WTC11 (cell line): ENCODE measurements around the gene LDAH. TPM values are rescaled to one million over a fixed set of nuclear protein-coding genes. Genes with fewer than 3 reads are reported as not detected.

ENCODE experiments used
- ATAC-seq: fragments of 200-7000 bp; cut with Tn5 transposase; 2 replicates; pipeline ENCODE4 v1.10.0; 2021; ENCODE audit warnings: mild to moderate bottlenecking, moderate library complexity
- CTCF ChIA-PET: fragments of 300-600 bp; sonication (Branson Sonifier 250); formaldehyde crosslinking; loops from one replicate; lab custom pipeline; 2021; ENCODE audit warnings: antibody characterized with exemption; lab: Charles Lee
- POLR2A ChIA-PET: fragments of 350-600 bp; sonication (Branson Sonifier 250); formaldehyde crosslinking; loops from one replicate; lab custom pipeline; 2021; ENCODE audit warnings: antibody characterized with exemption; lab: Charles Lee
- DNase-seq: peaks from one replicate; pipeline ENCODE4 v3.0.0; 2021; ENCODE audit warnings: low spot score
- H3K27ac Mint-ChIP-seq: 2 replicates; pipeline ENCODE4 v1.8.0; 2021; ENCODE audit warnings: mixed read lengths
- H3K27me3 Mint-ChIP-seq: 2 replicates; pipeline ENCODE4 v1.8.0; 2021; ENCODE audit warnings: low read depth, mild to moderate bottlenecking, moderate library complexity, mixed read lengths
- H3K36me3 Mint-ChIP-seq: 2 replicates; pipeline ENCODE4 v1.8.0; 2021; ENCODE audit warnings: mixed read lengths
- H3K4me1 Mint-ChIP-seq: 2 replicates; pipeline ENCODE4 v1.8.0; 2022; ENCODE audit warnings: mixed read lengths
- H3K4me3 Mint-ChIP-seq: 2 replicates; pipeline ENCODE4 v1.8.0; 2021; ENCODE audit warnings: mild to moderate bottlenecking, moderate library complexity, mixed read lengths
- H3K9me3 Mint-ChIP-seq: 2 replicates; pipeline ENCODE4 v1.8.0; 2021; ENCODE audit warnings: mixed read lengths
- E2F1 ChIP-seq: sonication (generic); formaldehyde crosslinking; IDR thresholded peaks from 2 replicates; pipeline ENCODE4 v1.8.0; 2022; ENCODE audit warnings: mild to moderate bottlenecking, missing genetic modification reagents
- ELF4 ChIP-seq: sonication (generic); formaldehyde crosslinking; IDR thresholded peaks from 2 replicates; pipeline ENCODE4 v1.8.1; 2022; ENCODE audit warnings: low read depth, mild to moderate bottlenecking, moderate library complexity, missing genetic modification reagents
- EMX1 ChIP-seq: fragments of 250-450 bp; sonication (Bioruptor Pico); IDR thresholded peaks from 2 replicates; pipeline ENCODE4 v1.8.0; 2021; ENCODE audit warnings: mild to moderate bottlenecking
- FOXJ3 ChIP-seq: sonication (generic); formaldehyde crosslinking; IDR thresholded peaks from 2 replicates; pipeline ENCODE4 v1.9.0; 2021; ENCODE audit warnings: missing genetic modification reagents, mild to moderate bottlenecking, borderline replicate concordance
- FOXP1 ChIP-seq: sonication (generic); formaldehyde crosslinking; IDR thresholded peaks from 2 replicates; pipeline ENCODE4 v1.8.0; 2022; ENCODE audit warnings: missing genetic modification reagents, mild to moderate bottlenecking, moderate library complexity, borderline replicate concordance
- FOXP4 ChIP-seq: sonication (generic); formaldehyde crosslinking; IDR thresholded peaks from 2 replicates; pipeline ENCODE4 v1.8.0; 2022; ENCODE audit warnings: mild to moderate bottlenecking, missing genetic modification reagents
- GRHL2 ChIP-seq: fragments of 250-450 bp; sonication (Bioruptor Pico); IDR thresholded peaks from 2 replicates; pipeline ENCODE4 v1.8.0; 2022; ENCODE audit warnings: mild to moderate bottlenecking, moderate library complexity; ENCODE audit not compliant: insufficient replicate concordance, severe bottlenecking
- HMGA2 ChIP-seq: fragments of 250-450 bp; sonication (Bioruptor Pico); IDR thresholded peaks from 2 replicates; pipeline ENCODE4 v1.4.0; 2021; ENCODE audit warnings: mild to moderate bottlenecking, moderate library complexity
- MYBL2 ChIP-seq: sonication (generic); formaldehyde crosslinking; IDR thresholded peaks from 2 replicates; pipeline ENCODE4 v1.8.1; 2023; ENCODE audit warnings: mild to moderate bottlenecking, moderate library complexity, missing genetic modification reagents
- NFATC4 ChIP-seq: fragments of 250-450 bp; sonication (Bioruptor Pico); IDR thresholded peaks from 2 replicates; pipeline ENCODE4 v1.9.0; 2021; ENCODE audit warnings: mild to moderate bottlenecking
- NFYB ChIP-seq: sonication (generic); formaldehyde crosslinking; conservative IDR thresholded peaks from 2 replicates; pipeline ENCODE4 v1.8.0; 2022; ENCODE audit warnings: low read depth, missing genetic modification reagents
- NR1H2 ChIP-seq: sonication (generic); formaldehyde crosslinking; IDR thresholded peaks from 2 replicates; pipeline ENCODE4 v1.9.0; 2021; ENCODE audit warnings: mild to moderate bottlenecking, moderate library complexity, missing genetic modification reagents
- SOX15 ChIP-seq: fragments of 250-450 bp; sonication (Bioruptor Pico); IDR thresholded peaks from 2 replicates; pipeline ENCODE4 v1.9.0; 2021; ENCODE audit warnings: mild to moderate bottlenecking
- TEAD4 ChIP-seq: sonication (generic); formaldehyde crosslinking; IDR thresholded peaks from 2 replicates; pipeline ENCODE4 v1.8.0; 2022; ENCODE audit warnings: mild to moderate bottlenecking, missing genetic modification reagents
- ZBTB21 ChIP-seq: sonication (generic); formaldehyde crosslinking; IDR thresholded peaks from 2 replicates; pipeline ENCODE4 v1.8.1; 2023; ENCODE audit warnings: mild to moderate bottlenecking, missing genetic modification reagents, borderline replicate concordance
- ZNF219 ChIP-seq: sonication (generic); formaldehyde crosslinking; IDR thresholded peaks from 2 replicates; pipeline ENCODE4 v1.8.0; 2023; ENCODE audit warnings: missing genetic modification reagents, mild to moderate bottlenecking, borderline replicate concordance
- ZNF423 ChIP-seq: fragments of 250-450 bp; sonication (Bioruptor Pico); IDR thresholded peaks from 2 replicates; pipeline ENCODE4 v2.1.2; 2022; ENCODE audit warnings: mild to moderate bottlenecking, moderate library complexity
- ZNF532 ChIP-seq: fragments of 250-450 bp; sonication (Bioruptor Pico); IDR thresholded peaks from 2 replicates; pipeline ENCODE4 v1.9.0; 2021; ENCODE audit warnings: mild to moderate bottlenecking, borderline replicate concordance
- total RNA-seq: library from RNA; stranded (reverse); gene quantifications from 3 replicates; pipeline ENCODE4 v1.2.3, GENCODE V29; 2021

Gene LDAH
- total RNA-seq, 1 experiment from 2014 or later, result 20.5 TPM

- TF ChIP-seq E2F1 (no peak), ZNF423 (CRISPR knock-in tag) (no peak), NR1H2 (no peak), HMGA2 (no peak)
Measured at GRCh38 chr2:20706786-20707185, 116.1 kb downstream of the LDAH start (continued).

GRCh38 chr2:20706217-20706616, 116.7 kb downstream of the LDAH start:
- peaks cover 10% of the 10 kb centered on the region for H3K9me3 Mint-ChIP-seq
- H3K4me3 Mint-ChIP-seq, result no peak overlapping the region
- H3K4me1 Mint-ChIP-seq, result peaks cover 4% of the 10 kb centered on the region
- H3K36me3 Mint-ChIP-seq, result peaks cover 6% of the 10 kb centered on the region
- no peak for TF ChIP-seq GRHL2 (CRISPR knock-in tag)
- TF ChIP-seq NFYB (CRISPR knock-in tag), result no peak
- no peak for TF ChIP-seq ZNF532 (CRISPR knock-in tag)
- TF ChIP-seq ZNF219, result no peak
- no peak for TF ChIP-seq ZBTB21 (CRISPR knock-in tag)
- ChIA-PET POLR2A (no interaction called here), CTCF (no interaction called here)
- no peak for DNase-seq
- H3K27me3 Mint-ChIP-seq, result no peaks in the 10 kb centered on the region
- no peak overlapping the region for H3K27ac Mint-ChIP-seq
- no peak for ATAC-seq

- Mint-ChIP-seq H3K4me1 (peaks cover 4% of the 10 kb centered on the region), H3K4me3 (no peak overlapping the region)
- TF ChIP-seq EMX1 (no peak), NFATC4 (CRISPR knock-in tag) (no peak), FOXP1 (CRISPR knock-in tag) (no peak), ELF4 (CRISPR knock-in tag) (no peak), TEAD4 (CRISPR knock-in tag) (no peak), MYBL2 (CRISPR knock-in tag) (no peak), SOX15 (CRISPR knock-in tag) (no peak), FOXP4 (CRISPR knock-in tag) (no peak), FOXJ3 (CRISPR knock-in tag) (no peak)
- TF ChIP-seq, all 79 proteins: peak for 0
- POLR2A ChIA-PET, result no interaction called here
- no peaks in the 10 kb centered on the region for H3K36me3 Mint-ChIP-seq
- CTCF ChIA-PET, result no interaction called here
- H3K9me3 Mint-ChIP-seq, result peaks cover 4% of the 10 kb centered on the region; the same call in 1 of the 2 replicates
- DNase-seq (no peak), ATAC-seq (no peak)
- no peaks in the 10 kb centered on the region for H3K27me3 Mint-ChIP-seq
- no peak overlapping the region for H3K27ac Mint-ChIP-seq
Measured at GRCh38 chr2:20704886-20705285, 118.0 kb downstream of the LDAH start.
